Thoracic aorta (tissue), 2 donors: ENCODE data around the gene KIF26B. TPM values are rescaled to one million over a fixed set of nuclear protein-coding genes. Genes with fewer than 3 reads are reported as not detected.

ENCODE experiments used
- ATAC-seq: fragments of 150-250 bp; one replicate; pipeline ENCODE4 v1.8.0; 2017; ENCODE audit warnings: low read depth; ENCODE audit not compliant: insufficient number of reproducible peaks, low FRiP score
- DNase-seq: peaks from one replicate; pipeline ENCODE4 v3.0.0-alpha.2; 2020; ENCODE audit warnings: low spot score
- H3K27ac ChIP-seq, 2 donors: fragments of 200-600 bp; sonication (generic); 1 replicate in 1 of 2; 2 replicates in 1 of 2; pipeline ENCODE4 v1.5.1; 2016; ENCODE audit warnings: mild to moderate bottlenecking in 2 of 2, moderate library complexity in 2 of 2
- H3K27me3 ChIP-seq: fragments of 200-600 bp; sonication (generic); replicated peaks from 2 replicates; pipeline ENCODE4 v1.6.0; 2016; ENCODE audit warnings: mild to moderate bottlenecking; ENCODE audit not compliant: insufficient read depth
- H3K36me3 ChIP-seq: fragments of 200-600 bp; sonication (generic); one replicate; pipeline ENCODE4 v1.5.1; 2016
- H3K4me1 ChIP-seq, 2 donors: fragments of 200-600 bp; sonication (generic); 1 replicate in 1 of 2; 2 replicates in 1 of 2; pipeline versions ENCODE4 v1.5.1 to v1.6.0; 2016; ENCODE audit warnings: low read depth in 2 of 2, mild to moderate bottlenecking in 1 of 2; ENCODE audit not compliant: control insufficient read depth in 1 of 2
- H3K4me3 ChIP-seq: fragments of 200-600 bp; sonication (generic); 2 replicates; pipeline ENCODE4 v1.5.1; 2016; ENCODE audit warnings: mild to moderate bottlenecking
- H3K9me3 ChIP-seq: fragments of 200-600 bp; sonication (generic); 2 replicates; pipeline ENCODE4 v1.5.1; 2016
- CTCF ChIP-seq: fragments of 200-600 bp; sonication (generic); IDR thresholded peaks from one replicate; pipeline ENCODE4 v1.5.1; 2019; ENCODE audit warnings: antibody characterized with exemption
- total RNA-seq, 2 donors: library from RNA; depleted of rRNA; stranded (reverse); fragments of >200 nt; gene quantifications; one replicate each; pipeline versions ENCODE4 v1.1.0 to v1.2.3, GENCODE V29; 2016

Gene KIF26B
- total RNA-seq, 2 donors from 2014 or later, result 0.14 to 0.41 TPM

- no peaks in the 10 kb centered on the region for H3K9me3 ChIP-seq
- H3K4me3 ChIP-seq, result no peak overlapping the region
- H3K36me3 ChIP-seq, result no peaks in the 10 kb centered on the region
- no peak for ATAC-seq
- TF ChIP-seq CTCF, result no peak
- H3K4me1 ChIP-seq, result no peaks in the 10 kb centered on the region
- no peak overlapping the region for H3K27ac ChIP-seq
- H3K27me3 ChIP-seq, result no peaks in the 10 kb centered on the region
- DNase-seq, result no peak
Observed at GRCh38 chr1:245715970-245716369, 561.2 kb downstream of the KIF26B start.

GRCh38 chr1:245716561-245716960, 561.8 kb downstream of the KIF26B start:
- Histone ChIP-seq H3K27me3 (no peaks in the 10 kb centered on the region), H3K27ac (no peak overlapping the region), H3K4me1 (no peaks in the 10 kb centered on the region), H3K4me3 (no peak overlapping the region), H3K36me3 (no peaks in the 10 kb centered on the region), H3K9me3 (no peaks in the 10 kb centered on the region)
- no peak for DNase-seq
- ATAC-seq, result no peak
- no peak for TF ChIP-seq CTCF

- DNase-seq (no peak), ATAC-seq (no peak)
- Histone ChIP-seq H3K36me3 (no peaks in the 10 kb centered on the region), H3K9me3 (no peaks in the 10 kb centered on the region), H3K4me3 (no peak overlapping the region), H3K4me1 (no peaks in the 10 kb centered on the region), H3K27ac (no peak overlapping the region), H3K27me3 (no peaks in the 10 kb centered on the region)
- TF ChIP-seq CTCF, result no peak
Observed at GRCh38 chr1:245717611-245718010, 562.8 kb downstream of the KIF26B start.

GRCh38 chr1:245718123-245718522, 563.3 kb downstream of the KIF26B start:
- Histone ChIP-seq H3K4me3 (no peak overlapping the region), H3K27ac (no peak overlapping the region), H3K4me1 (no peaks in the 10 kb centered on the region), H3K36me3 (no peaks in the 10 kb centered on the region), H3K9me3 (no peaks in the 10 kb centered on the region), H3K27me3 (no peaks in the 10 kb centered on the region)
- TF ChIP-seq CTCF, result no peak
- DNase-seq (no peak), ATAC-seq (no peak)

GRCh38 chr1:245718951-245719350, 564.2 kb downstream of the KIF26B start:
- Histone ChIP-seq H3K4me3 (no peak overlapping the region), H3K27me3 (no peaks in the 10 kb centered on the region), H3K27ac (no peak overlapping the region), H3K9me3 (no peaks in the 10 kb centered on the region), H3K36me3 (no peaks in the 10 kb centered on the region), H3K4me1 (no peaks in the 10 kb centered on the region)
- DNase-seq, result no peak
- no peak for ATAC-seq
- no peak for TF ChIP-seq CTCF
